ENCODE measurements around the gene ERAL1. TPM values are rescaled to one million over a fixed set of nuclear protein-coding genes. Genes with fewer than 3 reads are reported as not detected.
A peak's percentile ranks its signal among the peaks of the same experiment; 100 is the strongest.
"Not testable (repeated sequence)": the region's sequence is repeated elsewhere in the genome, so short reads cannot be mapped to it uniquely, and the experiment has no call there.

ERAL1 gene
- polyA plus RNA-seq, 3 donors: 27.7 to 34.5 (median 33.8) TPM

GRCh38 chr17:28902819-28903545 lies 48.2 kb downstream of the ERAL1 start, which contains the start of gene DHRS13:
TSS of gene DHRS13 (minus strand) at chr17:28903079. CDS start at chr17:28902944, 135 bp downstream.
- H3K27me3 ChIP-seq (ENCODE audit: control insufficient read depth in 2 of 2, insufficient read depth in 2 of 2, low read length in 2 of 2): no peaks in the 10 kb centered on the region
- H3K4me1 ChIP-seq (ENCODE audit: control insufficient read depth in 1 of 2, insufficient read depth in 2 of 2, low read length in 2 of 2): peaks cover 22 to 31% of the 10 kb centered on the region in 2 donors
- TF ChIP-seq CTCF (IDR thresholded peaks at IDR 0.05): peak; percentile 99
- DNase-seq: peak; percentile 88 to 93 (median 89)
- H3K27me3 Mint-ChIP-seq (ENCODE audit: low read depth in 3 of 3): peaks cover 1 to 10% (median 2%) of the 10 kb centered on the region in 3 donors
- H3K36me3 Mint-ChIP-seq: peaks cover 29 to 30% of the 10 kb centered on the region in 2 donors
- H3K4me3 ChIP-seq (replicated peaks in 1 of 3; ENCODE audit: low read depth in 2 of 3, low read length in 3 of 3): peak within 1 kb of the TSS; percentile 53 to 88 (median 63)
- peaks cover 21% of the 10 kb centered on the region for H3K79me2 ChIP-seq (ENCODE audit: insufficient read depth, low read length)
- peak within 1 kb of the TSS; percentile 90 to 96 for H3K4me3 Mint-ChIP-seq
- H3K27ac Mint-ChIP-seq: peak within 1 kb of the TSS; percentile 56 to 79 (median 64)
- intact Hi-C loops (cut with micrococcal nuclease): loop anchor here (2.0 to 10.0 kb wide), 3 partner anchors 48 to 212 kb away; partner anchors contain the start of gene PHF12 (in 2 of the 2)
- 1% methylated on average over 54 of the region's 55 CpGs for WGBS (ENCODE audit: insufficient coverage)
- H3K9ac ChIP-seq (ENCODE audit: insufficient read depth, low read length, poor library complexity, severe bottlenecking): peak within 1 kb of the TSS; percentile 71
- no peaks in the 10 kb centered on the region for H3K9me3 ChIP-seq (replicated peaks in 1 of 2; ENCODE audit: control insufficient read depth in 1 of 2, insufficient read depth in 1 of 2, low read length in 2 of 2)
- peak within 1 kb of the TSS; percentile 98 for H3K4me2 ChIP-seq (replicated peaks; ENCODE audit: extremely low read depth, low read length, poor library complexity, severe bottlenecking)
- H4K20me1 ChIP-seq (ENCODE audit: insufficient read depth, low read length): peaks cover 27% of the 10 kb centered on the region
- peaks cover 0 to 2% (median 0%) of the 10 kb centered on the region in 7 donors for H3K9me3 Mint-ChIP-seq
- peak within 1 kb of the TSS in 1 of 2 donors; percentile 67 for H3K27ac ChIP-seq (ENCODE audit: low read depth in 1 of 2, low read length in 2 of 2)
- H2AFZ ChIP-seq (ENCODE audit: insufficient read depth, low read depth, low read length, poor library complexity, severe bottlenecking): peak within 1 kb of the TSS; percentile 97
- H3K36me3 ChIP-seq (replicated peaks in 1 of 2; ENCODE audit: control insufficient read depth in 1 of 2, insufficient read depth in 2 of 2, low read length in 2 of 2): peaks cover 23 to 25% of the 10 kb centered on the region in 2 donors
- H3K4me1 Mint-ChIP-seq: peaks cover 26% of the 10 kb centered on the region

GRCh38 chr17:28903546-28903841 lies 48.7 kb downstream of the ERAL1 start:
- not testable (repeated sequence) for H3K9me3 Mint-ChIP-seq; H3K27ac ChIP-seq (ENCODE audit: low read depth in 1 of 2, low read length in 2 of 2); DNase-seq; H2AFZ ChIP-seq (ENCODE audit: insufficient read depth, low read depth, low read length, poor library complexity, severe bottlenecking); H3K4me2 ChIP-seq (replicated peaks; ENCODE audit: extremely low read depth, low read length, poor library complexity, severe bottlenecking); H3K9me3 ChIP-seq (replicated peaks in 1 of 2; ENCODE audit: control insufficient read depth in 1 of 2, insufficient read depth in 1 of 2, low read length in 2 of 2); H3K27me3 Mint-ChIP-seq (ENCODE audit: low read depth in 3 of 3); H3K27me3 ChIP-seq (ENCODE audit: control insufficient read depth in 2 of 2, insufficient read depth in 2 of 2, low read length in 2 of 2); H3K9ac ChIP-seq (ENCODE audit: insufficient read depth, low read length, poor library complexity, severe bottlenecking)
- Histone ChIP-seq H4K20me1 (ENCODE audit: insufficient read depth, low read length) (peaks cover 30% of the 10 kb centered on the region), H3K79me2 (ENCODE audit: insufficient read depth, low read length) (peaks cover 16% of the 10 kb centered on the region), H3K4me3 (replicated peaks in 1 of 3; ENCODE audit: low read depth in 2 of 3, low read length in 3 of 3) (peak overlapping the region in 1 of 3 experiments; percentile 88), H3K36me3 (replicated peaks in 1 of 2; ENCODE audit: control insufficient read depth in 1 of 2, insufficient read depth in 2 of 2, low read length in 2 of 2) (peaks cover 28 to 30% of the 10 kb centered on the region in 2 donors), H3K4me1 (ENCODE audit: control insufficient read depth in 1 of 2, insufficient read depth in 2 of 2, low read length in 2 of 2) (peaks cover 17 to 26% of the 10 kb centered on the region in 2 donors)
- intact Hi-C loops (cut with micrococcal nuclease): loop anchor here (2.0 to 10.0 kb wide), 3 partner anchors 47 to 211 kb away; partner anchors contain the start of gene PHF12 (in 2 of the 2)
- Mint-ChIP-seq H3K4me1 (peaks cover 23% of the 10 kb centered on the region), H3K4me3 (peak overlapping the region in 1 of 2 donors; percentile 47), H3K27ac (peak overlapping the region in 3 of 7 donors; percentile 54 to 62 (median 56)), H3K36me3 (peaks cover 32 to 33% of the 10 kb centered on the region in 2 donors)
- 95% methylated on average over 2 of the region's 5 CpGs for WGBS (ENCODE audit: insufficient coverage)
